Ascending aorta (tissue), 2 donors: Measurements from ENCODE around the gene SPACA4. TPM values are rescaled to one million over a fixed set of nuclear protein-coding genes. Genes with fewer than 3 reads are reported as not detected.

Experiments used
- DNase-seq, 2 donors: peaks; one replicate each; pipeline ENCODE4 v3.0.0-alpha.2; 2019; ENCODE audit warnings: low spot score in 2 of 2
- H3K27ac ChIP-seq, 2 donors: fragments of 200-600 bp; sonication (generic); one replicate each; pipeline ENCODE4 v1.5.1; 2016 to 2017; ENCODE audit warnings: mild to moderate bottlenecking in 1 of 2
- H3K27me3 ChIP-seq: fragments of 200-600 bp; sonication (generic); one replicate; pipeline ENCODE4 v1.5.1; 2017
- H3K36me3 ChIP-seq, 2 donors: fragments of 200-600 bp; sonication (generic); one replicate each; pipeline ENCODE4 v1.5.1; 2016
- H3K4me1 ChIP-seq, 2 donors: fragments of 200-600 bp; sonication (generic); one replicate each; pipeline ENCODE4 v1.5.1; 2016 to 2017; ENCODE audit warnings: mild to moderate bottlenecking in 1 of 2
- H3K4me3 ChIP-seq, 2 donors: fragments of 200-600 bp; sonication (generic); one replicate each; pipeline ENCODE4 v1.5.1; 2016 to 2017; ENCODE audit warnings: mild to moderate bottlenecking in 1 of 2
- H3K9me3 ChIP-seq, 2 donors: fragments of 200-600 bp; sonication (generic); one replicate each; pipeline ENCODE4 v1.5.1; 2016
- intact Hi-C: fragments of 100-400 bp; cut with DNase I; formaldehyde crosslinking; loops from one replicate; pipeline ENCODE4 v1.15.1; 2023
- total RNA-seq: library from RNA; depleted of rRNA; stranded (reverse); fragments of >200 nt; gene quantifications from one replicate; pipeline ENCODE4 v1.1.0, GENCODE V29; 2016
- TF ChIP-seq, protein P1 (sequence below), 3 experiments: fragments of 200-600 bp in 2 of 3; fragments of 450-650 bp in 1 of 3; sonication (generic) in 2 of 3; IDR thresholded peaks; one replicate each; pipeline ENCODE4 v1.5.1; 2016 to 2019; ENCODE audit warnings: antibody characterized with exemption in 3 of 3, mild to moderate bottlenecking in 1 of 3, moderate library complexity in 1 of 3

Gene SPACA4
- total RNA-seq, 1 donor from 2014 or later = not detected

DNA sequence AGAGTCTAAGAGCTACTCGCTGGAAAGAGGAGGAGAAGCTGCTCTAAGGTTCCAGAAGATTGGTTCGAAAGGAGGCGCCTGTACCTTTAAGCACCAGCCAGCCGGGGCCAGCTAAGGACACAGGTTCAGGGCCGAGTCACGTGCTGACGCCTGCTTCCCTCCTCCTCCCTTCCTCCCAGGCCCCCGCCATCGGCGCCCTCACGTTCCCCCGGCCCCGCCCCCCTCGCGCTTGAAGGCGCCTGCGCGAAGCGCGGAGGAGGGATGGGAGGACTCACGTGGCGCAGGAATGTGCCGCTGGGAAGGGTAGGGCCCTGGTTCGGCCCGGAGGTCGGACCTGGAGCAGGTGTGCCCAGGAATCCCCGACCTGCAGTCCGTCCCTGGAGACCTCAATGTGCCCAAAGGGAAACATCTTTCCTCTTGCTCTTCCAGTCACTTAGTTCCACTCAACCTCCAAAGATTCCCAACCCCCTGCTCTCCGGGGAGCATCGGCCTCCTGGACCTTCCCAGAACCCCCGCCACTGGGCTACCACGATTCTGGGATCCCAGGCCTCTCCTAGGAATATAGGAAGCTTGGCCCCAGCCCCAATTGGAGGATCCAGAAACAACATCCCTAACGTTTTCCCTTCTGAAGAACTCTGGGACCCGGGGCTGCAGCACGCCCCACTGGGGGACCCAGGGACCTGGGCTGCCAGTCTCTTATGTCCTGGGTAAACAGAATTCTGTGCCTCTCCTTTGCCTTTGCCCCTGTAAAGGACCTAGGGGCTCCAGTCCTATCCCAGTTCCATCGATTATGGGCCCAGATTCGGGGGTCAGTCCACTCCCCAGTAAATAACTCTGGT is 28.1 kb downstream of the SPACA4 start:
- intact Hi-C loops = loop anchor here (1.0 to 10.0 kb wide), 6 partner anchors 10 to 1220 kb away; partner anchors contain the start of genes DKKL1, PRMT1, PTOV1 and RPL18
- DNase-seq = peak; percentile 90 to 97
- Histone ChIP-seq H3K27me3 (no peaks in the 10 kb centered on the region), H3K9me3 (no peaks in the 10 kb centered on the region), H3K4me3 (peak overlapping the region; percentile 66 to 89), H3K4me1 (peaks cover 24 to 56% of the 10 kb centered on the region in 2 donors), H3K27ac (peak overlapping the region; percentile 94 to 99), H3K36me3 (peaks cover 0 to 5% of the 10 kb centered on the region in 2 donors)
- TF ChIP-seq, protein P1, sequence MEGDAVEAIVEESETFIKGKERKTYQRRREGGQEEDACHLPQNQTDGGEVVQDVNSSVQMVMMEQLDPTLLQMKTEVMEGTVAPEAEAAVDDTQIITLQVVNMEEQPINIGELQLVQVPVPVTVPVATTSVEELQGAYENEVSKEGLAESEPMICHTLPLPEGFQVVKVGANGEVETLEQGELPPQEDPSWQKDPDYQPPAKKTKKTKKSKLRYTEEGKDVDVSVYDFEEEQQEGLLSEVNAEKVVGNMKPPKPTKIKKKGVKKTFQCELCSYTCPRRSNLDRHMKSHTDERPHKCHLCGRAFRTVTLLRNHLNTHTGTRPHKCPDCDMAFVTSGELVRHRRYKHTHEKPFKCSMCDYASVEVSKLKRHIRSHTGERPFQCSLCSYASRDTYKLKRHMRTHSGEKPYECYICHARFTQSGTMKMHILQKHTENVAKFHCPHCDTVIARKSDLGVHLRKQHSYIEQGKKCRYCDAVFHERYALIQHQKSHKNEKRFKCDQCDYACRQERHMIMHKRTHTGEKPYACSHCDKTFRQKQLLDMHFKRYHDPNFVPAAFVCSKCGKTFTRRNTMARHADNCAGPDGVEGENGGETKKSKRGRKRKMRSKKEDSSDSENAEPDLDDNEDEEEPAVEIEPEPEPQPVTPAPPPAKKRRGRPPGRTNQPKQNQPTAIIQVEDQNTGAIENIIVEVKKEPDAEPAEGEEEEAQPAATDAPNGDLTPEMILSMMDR (IDR thresholded peaks at IDR 0.05) = no peak

DNA sequence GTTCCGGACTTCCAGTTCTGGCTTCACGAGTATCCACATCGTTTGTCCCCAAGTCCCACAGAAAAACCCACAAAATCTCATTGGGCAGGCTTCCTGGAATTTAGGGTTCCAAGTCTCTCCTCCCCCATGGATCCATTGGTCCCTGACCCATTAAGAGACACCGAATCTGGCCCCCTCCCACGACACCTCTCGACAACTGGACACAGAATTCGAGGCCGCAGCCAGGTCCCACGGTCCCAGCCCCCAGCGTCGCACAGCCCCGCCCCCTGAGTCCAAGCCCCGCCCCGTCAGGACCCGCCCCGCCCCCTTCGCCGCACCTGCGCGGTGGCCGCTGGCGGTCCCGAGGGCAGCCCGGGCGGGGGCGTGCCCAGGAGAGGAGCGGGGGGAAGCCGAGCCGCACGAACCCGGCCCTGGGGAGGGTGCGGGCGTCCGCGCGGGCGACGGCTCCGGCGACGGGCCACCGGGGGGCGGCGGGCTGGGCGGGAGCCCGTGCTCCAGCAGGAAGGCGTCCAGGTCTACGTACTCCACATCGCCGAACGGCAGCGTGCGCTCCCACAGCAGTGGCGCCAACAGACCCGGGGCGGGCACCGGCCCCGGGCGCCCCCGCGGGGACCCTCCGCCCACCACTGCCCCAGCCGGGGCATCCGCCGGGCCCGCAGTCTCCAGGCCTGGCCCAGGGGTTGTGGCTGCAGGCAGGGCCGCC is 28.9 kb downstream of the SPACA4 start:
- H3K36me3 ChIP-seq = peaks cover 0 to 5% of the 10 kb centered on the region in 2 donors
- TF ChIP-seq, protein P1 (IDR thresholded peaks at IDR 0.05) = no peak
- H3K4me3 ChIP-seq = peak overlapping the region; percentile 66 to 89
- DNase-seq = peak in 1 of 2 donors; percentile 83
- no peaks in the 10 kb centered on the region for H3K9me3 ChIP-seq
- H3K27me3 ChIP-seq = no peaks in the 10 kb centered on the region
- H3K4me1 ChIP-seq = peaks cover 24 to 49% of the 10 kb centered on the region in 2 donors
- intact Hi-C loops = loop anchor here (1.0 to 10.0 kb wide), 5 partner anchors 16 to 1219 kb away; partner anchors contain the start of genes DKKL1, PRMT1, PTOV1 and RPL18
- H3K27ac ChIP-seq = peak overlapping the region; percentile 94 to 99

DNA sequence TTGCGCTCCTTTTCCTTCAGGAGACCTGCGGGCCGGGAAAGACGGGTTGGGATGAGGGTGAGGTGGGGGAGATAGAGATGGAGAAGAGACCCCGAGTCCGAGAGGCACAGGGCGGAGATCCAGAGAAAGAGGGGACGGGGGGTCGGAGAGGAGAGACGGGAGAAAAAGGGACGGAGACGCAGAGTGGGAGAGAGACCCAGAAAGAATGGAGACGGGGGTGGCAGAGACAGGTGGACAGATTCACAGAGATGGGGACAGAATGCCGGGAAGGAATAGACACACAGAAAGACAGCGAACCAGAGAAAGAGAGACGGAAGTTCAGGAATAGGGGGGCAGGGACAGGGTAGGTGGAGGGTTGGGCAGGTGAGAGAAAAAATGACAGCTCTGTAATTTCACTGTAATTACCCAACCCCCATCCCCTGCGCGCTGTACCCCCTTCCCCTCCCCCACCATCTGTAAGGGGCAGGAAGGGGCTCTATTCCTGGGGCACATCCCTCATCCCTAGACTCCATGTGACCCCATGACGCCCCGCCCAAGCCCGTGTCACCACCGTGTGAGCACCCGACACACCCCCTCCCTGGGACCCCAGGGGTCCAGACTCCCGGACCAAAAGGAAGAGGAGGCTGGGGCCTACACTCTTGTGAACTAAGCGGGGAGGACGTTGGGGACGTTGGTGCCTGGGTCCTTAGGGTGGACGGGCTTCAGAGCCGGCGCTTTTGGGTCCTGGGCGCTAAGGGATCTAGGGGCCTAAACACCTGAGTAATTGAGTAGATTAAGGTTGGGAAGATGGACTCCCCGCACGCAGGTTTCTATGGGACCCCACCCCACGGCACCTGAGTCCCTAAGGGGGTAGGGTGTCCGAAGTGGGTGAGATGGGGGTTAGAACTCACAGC is 29.7 kb downstream of the SPACA4 start:
- peak in 1 of 2 donors; percentile 71 for DNase-seq
- peaks cover 19 to 41% of the 10 kb centered on the region in 2 donors for H3K4me1 ChIP-seq

DNA sequence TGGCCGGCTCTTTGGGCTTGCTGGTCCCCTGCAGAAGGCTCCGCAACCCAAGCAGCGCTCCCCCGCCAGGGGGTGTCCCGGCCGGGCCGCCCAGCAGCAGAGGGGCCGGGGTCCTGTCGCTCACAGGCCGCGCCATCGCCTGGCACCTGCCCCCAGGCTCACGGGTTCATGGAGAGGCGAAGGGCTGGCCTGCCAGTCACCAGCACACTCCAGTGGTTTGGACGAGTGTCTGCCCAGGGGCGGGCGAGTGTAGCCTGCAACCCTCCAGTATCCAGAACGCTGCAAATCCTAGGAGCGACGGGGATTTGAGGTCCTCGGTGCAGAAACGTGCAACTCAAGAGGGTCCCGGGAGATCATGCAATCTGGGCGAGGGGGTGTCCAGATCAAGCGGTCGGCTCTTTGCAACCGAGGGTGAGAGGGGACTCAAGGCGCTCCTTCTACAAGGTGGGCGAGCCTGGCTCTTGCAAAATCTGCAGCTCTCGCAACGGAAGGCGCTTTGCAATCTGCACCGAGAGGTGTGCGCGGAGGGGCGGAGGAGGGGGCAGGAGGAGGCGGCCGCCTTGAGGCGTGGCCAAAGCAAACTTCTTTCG is 30.4 kb downstream of the SPACA4 start, which contains the start of gene DBP:
DBP (minus strand) TSS at position 521 of the 590 bp plus-strand sequence; CDS start at position 136, 385 bp downstream.
- Histone ChIP-seq H3K4me1 (peaks cover 19 to 39% of the 10 kb centered on the region in 2 donors), H3K36me3 (peaks cover 0 to 5% of the 10 kb centered on the region in 2 donors), H3K27me3 (no peaks in the 10 kb centered on the region), H3K9me3 (no peaks in the 10 kb centered on the region), H3K4me3 (peak within 1 kb of the TSS; percentile 66 to 89), H3K27ac (peak within 1 kb of the TSS; percentile 94 to 99)
- DNase-seq = peak in 1 of 2 donors; percentile 81
- intact Hi-C loops = loop anchor here (2.0 to 10.0 kb wide), 5 partner anchors 168 to 1218 kb away; partner anchors contain the start of genes CYTH2, DKKL1, PRMT1 and PTOV1
- TF ChIP-seq, protein P1 (IDR thresholded peaks at IDR 0.05) = peak in 1 of 3 experiments; percentile 17

More for the DNA sequence above, 29.7 kb downstream of the SPACA4 start:
- H3K27ac ChIP-seq = peak overlapping the region; percentile 94 to 99
- H3K9me3 ChIP-seq = no peaks in the 10 kb centered on the region
- H3K27me3 ChIP-seq = no peaks in the 10 kb centered on the region
- intact Hi-C loops = loop anchor here (1.0 to 10.0 kb wide), 6 partner anchors 17 to 1219 kb away; partner anchors contain the start of genes CYTH2, DKKL1, PRMT1 and PTOV1
- TF ChIP-seq, protein P1 (IDR thresholded peaks at IDR 0.05) = peak in 1 of 3 experiments; percentile 8
- H3K36me3 ChIP-seq = peaks cover 0 to 5% of the 10 kb centered on the region in 2 donors
- H3K4me3 ChIP-seq = peak overlapping the region; percentile 66 to 89
